ENCODE data around the gene CAMK2A. TPM values are rescaled to one million over a fixed set of nuclear protein-coding genes. Genes with fewer than 3 reads are reported as not detected.

Gene CAMK2A
- total RNA-seq, 4 donors from 2014 or later = 1.4 to 6.9 (median 3.6) TPM

DNA sequence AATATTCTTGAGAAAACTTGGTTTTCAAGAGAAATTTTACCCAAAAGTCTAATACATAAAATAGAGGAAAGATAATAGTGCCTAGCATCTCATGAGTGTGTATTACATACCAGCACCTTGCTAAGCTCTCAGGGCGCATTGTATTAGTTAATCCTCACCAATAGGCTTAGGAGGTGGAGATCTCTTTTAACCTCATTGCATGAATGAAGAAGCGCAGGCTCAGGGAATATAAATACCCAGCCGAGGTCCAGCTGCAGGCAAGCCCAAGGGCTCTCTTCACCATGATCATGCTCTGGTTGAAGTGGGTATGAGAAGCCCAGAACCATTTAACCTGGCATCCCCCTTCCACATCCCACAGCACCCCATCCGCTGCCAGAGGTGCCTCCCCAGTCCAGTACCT is 46.0 kb downstream of the CAMK2A start:
- ATAC-seq = no peak
- Histone ChIP-seq H3K27ac (no peak overlapping the region), H3K4me3 (no peak overlapping the region), H3K9me3 (no peaks in the 10 kb centered on the region), H3K27me3 (no peaks in the 10 kb centered on the region), H3K4me1 (peaks cover 2 to 28% (median 12%) of the 10 kb centered on the region in 3 donors), H3K36me3 (no peaks in the 10 kb centered on the region)
- TF ChIP-seq POLR2A (IDR thresholded peaks at IDR 0.05) (no peak), EP300 (IDR thresholded peaks at IDR 0.05) (no peak), POLR2AphosphoS5 (IDR thresholded peaks at IDR 0.05) (no peak)
- TF ChIP-seq, protein P1, sequence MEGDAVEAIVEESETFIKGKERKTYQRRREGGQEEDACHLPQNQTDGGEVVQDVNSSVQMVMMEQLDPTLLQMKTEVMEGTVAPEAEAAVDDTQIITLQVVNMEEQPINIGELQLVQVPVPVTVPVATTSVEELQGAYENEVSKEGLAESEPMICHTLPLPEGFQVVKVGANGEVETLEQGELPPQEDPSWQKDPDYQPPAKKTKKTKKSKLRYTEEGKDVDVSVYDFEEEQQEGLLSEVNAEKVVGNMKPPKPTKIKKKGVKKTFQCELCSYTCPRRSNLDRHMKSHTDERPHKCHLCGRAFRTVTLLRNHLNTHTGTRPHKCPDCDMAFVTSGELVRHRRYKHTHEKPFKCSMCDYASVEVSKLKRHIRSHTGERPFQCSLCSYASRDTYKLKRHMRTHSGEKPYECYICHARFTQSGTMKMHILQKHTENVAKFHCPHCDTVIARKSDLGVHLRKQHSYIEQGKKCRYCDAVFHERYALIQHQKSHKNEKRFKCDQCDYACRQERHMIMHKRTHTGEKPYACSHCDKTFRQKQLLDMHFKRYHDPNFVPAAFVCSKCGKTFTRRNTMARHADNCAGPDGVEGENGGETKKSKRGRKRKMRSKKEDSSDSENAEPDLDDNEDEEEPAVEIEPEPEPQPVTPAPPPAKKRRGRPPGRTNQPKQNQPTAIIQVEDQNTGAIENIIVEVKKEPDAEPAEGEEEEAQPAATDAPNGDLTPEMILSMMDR (IDR thresholded peaks at IDR 0.05) = no peak
- 94 to 100% methylated on average over 1 to 4 of the region's 4 CpGs for WGBS, 2 donors (ENCODE audit: low coverage in 1 of 2)

DNA sequence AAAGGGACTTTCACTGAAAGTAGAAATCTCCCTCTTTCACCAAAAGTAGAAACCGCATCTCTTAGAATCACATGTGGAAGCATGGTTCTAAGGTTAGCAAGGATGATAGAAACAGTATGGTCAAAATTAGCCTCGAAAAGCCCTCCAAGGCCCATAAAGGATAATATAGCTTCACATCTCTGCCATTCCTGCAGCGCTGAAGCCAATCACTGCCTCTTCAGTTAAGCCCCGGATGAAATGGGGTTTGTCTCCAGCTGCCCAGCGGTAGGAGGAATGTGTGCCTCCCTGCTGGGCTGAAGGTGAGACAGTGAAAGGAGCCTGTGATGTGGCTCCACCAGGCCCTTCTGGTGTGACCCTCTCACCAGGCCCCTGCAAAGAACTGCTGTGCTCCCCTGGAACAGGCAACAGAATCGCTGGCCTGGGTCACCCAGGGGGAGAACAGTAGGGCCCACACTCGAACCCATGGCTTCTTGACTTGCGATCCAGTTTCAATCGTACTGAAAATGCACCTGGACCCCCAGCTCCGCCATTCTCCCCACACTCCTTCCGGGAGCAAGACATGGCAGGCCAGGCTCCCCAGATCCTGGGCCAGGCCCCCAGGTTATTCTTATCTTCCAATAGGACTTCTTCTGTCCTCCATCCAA is 47.2 kb downstream of the CAMK2A start:
- peaks cover 2 to 28% (median 12%) of the 10 kb centered on the region in 3 donors for H3K4me1 ChIP-seq
- no peaks in the 10 kb centered on the region for H3K9me3 ChIP-seq
- no peak for ATAC-seq
- no peaks in the 10 kb centered on the region for H3K27me3 ChIP-seq
- WGBS, 2 donors (ENCODE audit: low coverage in 1 of 2) = 85 to 90% methylated on average over 6 to 11 of the region's 11 CpGs
- TF ChIP-seq POLR2A (IDR thresholded peaks at IDR 0.05) = no peak
- no peak for TF ChIP-seq EP300 (IDR thresholded peaks at IDR 0.05)
- TF ChIP-seq, protein P1 (IDR thresholded peaks at IDR 0.05) = no peak
- no peak for TF ChIP-seq POLR2AphosphoS5 (IDR thresholded peaks at IDR 0.05)
- H3K27ac ChIP-seq = no peak overlapping the region
- H3K4me3 ChIP-seq = no peak overlapping the region
- peaks cover 0 to 9% of the 10 kb centered on the region in 2 donors for H3K36me3 ChIP-seq

DNA sequence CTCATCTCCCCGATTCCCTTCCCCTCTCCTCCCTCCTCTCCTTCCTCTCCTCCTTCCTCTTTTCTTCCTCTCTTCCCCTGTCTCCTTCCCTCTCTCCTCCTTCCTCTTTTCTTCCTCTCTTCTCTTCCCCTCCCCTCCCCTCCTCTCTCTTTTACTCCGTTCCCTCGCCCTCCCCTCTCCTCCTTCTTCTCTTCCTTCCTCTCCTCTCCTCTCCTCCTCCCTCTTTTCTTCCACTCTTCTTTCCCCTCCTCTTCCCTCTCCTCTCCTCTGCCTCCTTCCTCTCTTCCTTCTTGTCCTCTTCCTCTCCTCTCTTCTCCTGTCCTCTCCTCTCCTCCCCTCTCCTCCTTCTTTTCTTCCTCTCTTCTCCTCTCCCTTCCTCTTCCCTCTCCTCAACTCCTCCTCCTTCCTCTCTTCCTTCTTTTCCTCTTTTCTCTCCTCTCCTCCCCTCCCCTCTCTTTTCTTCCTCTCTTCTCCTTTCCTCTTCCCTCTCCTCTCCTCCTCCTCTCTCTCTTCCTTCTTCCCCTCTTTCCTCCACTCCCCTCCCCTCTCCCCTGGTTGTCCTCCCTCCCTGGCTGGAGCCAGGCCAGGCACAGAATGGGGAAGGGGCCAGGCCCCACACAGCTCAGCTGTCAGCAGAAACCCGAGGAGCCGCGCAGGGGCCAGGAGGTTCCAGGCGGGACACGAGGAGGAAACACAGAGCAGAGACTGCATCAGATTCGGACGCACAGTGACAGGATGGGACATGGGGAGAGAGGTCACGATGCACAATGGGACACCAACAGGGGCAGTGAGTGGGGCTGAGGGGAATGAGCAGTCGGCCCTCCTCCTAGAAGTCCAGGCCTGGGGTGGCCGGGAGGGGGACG is 48.0 kb downstream of the CAMK2A start:
- Histone ChIP-seq H3K36me3 (peaks cover 0 to 11% of the 10 kb centered on the region in 2 donors), H3K27me3 (no peaks in the 10 kb centered on the region)
- 60 to 71% methylated on average over 1 to 9 of the region's 14 CpGs for WGBS, 2 donors (ENCODE audit: low coverage in 1 of 2)

DNA sequence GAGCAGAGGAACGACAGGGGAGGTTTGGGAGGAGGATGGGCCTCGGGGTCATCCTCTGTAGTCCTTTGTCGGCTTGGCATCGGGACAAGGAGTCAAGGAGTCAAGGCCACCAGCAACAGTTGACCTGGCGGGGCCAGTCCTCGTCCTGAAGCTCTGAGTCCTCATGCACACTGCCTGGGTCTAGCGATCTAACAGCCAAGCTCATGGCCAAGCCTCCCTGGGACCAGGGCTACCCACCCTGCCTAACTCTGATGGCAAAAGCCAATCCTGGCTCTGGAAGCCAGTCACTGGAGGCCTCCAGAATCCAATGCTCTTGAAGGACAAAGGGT is 49.8 kb downstream of the CAMK2A start:
- no peak for ATAC-seq
- peaks cover 0 to 14% (median 0%) of the 10 kb centered on the region in 3 donors for H3K4me1 ChIP-seq
- peaks cover 0 to 11% of the 10 kb centered on the region in 2 donors for H3K36me3 ChIP-seq
- no peaks in the 10 kb centered on the region for H3K27me3 ChIP-seq
- H3K27ac ChIP-seq = no peak overlapping the region
- H3K4me3 ChIP-seq = no peak overlapping the region
- TF ChIP-seq, protein P1 (IDR thresholded peaks at IDR 0.05) = no peak
- TF ChIP-seq POLR2AphosphoS5 (IDR thresholded peaks at IDR 0.05) (no peak), POLR2A (IDR thresholded peaks at IDR 0.05) (no peak), EP300 (IDR thresholded peaks at IDR 0.05) (no peak)
- 97% methylated on average over 7 of the region's 7 CpGs; no CpG with 5 or more reads in 1 of the 2 donors for WGBS, 2 donors (ENCODE audit: low coverage in 1 of 2)
- no peaks in the 10 kb centered on the region for H3K9me3 ChIP-seq

More for the DNA sequence above, 48.0 kb downstream of the CAMK2A start:
- H3K27ac ChIP-seq = no peak overlapping the region
- H3K4me1 ChIP-seq = peaks cover 2 to 28% (median 12%) of the 10 kb centered on the region in 3 donors
- TF ChIP-seq POLR2A (IDR thresholded peaks at IDR 0.05) = no peak
- TF ChIP-seq, protein P1 (IDR thresholded peaks at IDR 0.05) = no peak
- TF ChIP-seq POLR2AphosphoS5 (IDR thresholded peaks at IDR 0.05) = no peak
- no peak for TF ChIP-seq EP300 (IDR thresholded peaks at IDR 0.05)
- no peaks in the 10 kb centered on the region for H3K9me3 ChIP-seq
- H3K4me3 ChIP-seq = no peak overlapping the region
- ATAC-seq = no peak

Data from gastroesophageal sphincter (tissue), 4 donors.